GM23338 (cell line): ENCODE results near the gene EPAS1. TPM values are rescaled to one million over a fixed set of nuclear protein-coding genes. Genes with fewer than 3 reads are reported as not detected.

Experiments
- ATAC-seq: fragments of 200-7000 bp; cut with Tn5 transposase; 3 replicates; pipeline ENCODE4 v1.9.1; 2020
- DNase-seq: peaks from one replicate; pipeline ENCODE4 v3.0.0-alpha.2; 2015; ENCODE audit warnings: low spot score
- H2AFZ ChIP-seq: fragments of 200-600 bp; sonication (generic); 2 replicates; pipeline ENCODE4 v1.8.0; 2016; ENCODE audit warnings: antibody characterized with exemption, mild to moderate bottlenecking, moderate library complexity
- H3F3A ChIP-seq: fragments of 200-600 bp; sonication (generic); replicated peaks from 2 replicates; pipeline ENCODE4 v1.8.0; 2017; ENCODE audit warnings: antibody characterized with exemption, mixed run types, low read depth
- H3K27ac ChIP-seq: fragments of 200-600 bp; sonication (generic); 2 replicates; pipeline ENCODE4 v1.6.1; 2016; ENCODE audit warnings: low read depth
- H3K27me3 ChIP-seq: fragments of 200-600 bp; sonication (generic); 2 replicates; pipeline ENCODE4 v1.8.0; 2016; ENCODE audit warnings: mild to moderate bottlenecking, mixed run types, moderate library complexity; ENCODE audit not compliant: insufficient read depth
- H3K36me3 ChIP-seq: fragments of 200-600 bp; sonication (generic); 2 replicates; pipeline ENCODE4 v1.8.0; 2016; ENCODE audit warnings: mild to moderate bottlenecking; ENCODE audit not compliant: insufficient read depth
- H3K4me1 ChIP-seq: fragments of 200-600 bp; sonication (generic); 2 replicates; pipeline ENCODE4 v1.8.0; 2016; ENCODE audit warnings: mild to moderate bottlenecking, moderate library complexity; ENCODE audit not compliant: insufficient read depth
- H3K4me2 ChIP-seq: fragments of 200-600 bp; sonication (generic); 2 replicates; pipeline ENCODE4 v1.7.1; 2017; ENCODE audit warnings: mixed run types
- H3K4me3 ChIP-seq: fragments of 200-600 bp; sonication (generic); 2 replicates; pipeline ENCODE4 v1.6.1; 2016; ENCODE audit warnings: mixed run types
- H3K79me2 ChIP-seq: fragments of 200-600 bp; sonication (generic); replicated peaks from 2 replicates; pipeline ENCODE4 v1.8.0; 2017; ENCODE audit warnings: mild to moderate bottlenecking; ENCODE audit not compliant: insufficient read depth
- H3K9me2 ChIP-seq: fragments of 200-600 bp; sonication (generic); 2 replicates; pipeline ENCODE4 v1.8.0; 2017; ENCODE audit not compliant: insufficient read depth
- H4K20me1 ChIP-seq: fragments of 200-600 bp; sonication (generic); replicated peaks from 2 replicates; pipeline ENCODE4 v1.8.0; 2017; ENCODE audit warnings: mild to moderate bottlenecking; ENCODE audit not compliant: insufficient read depth
- H3K27ac Mint-ChIP-seq: 2 replicates; pipeline ENCODE4 v1.8.0; 2020; ENCODE audit warnings: inconsistent platforms, mild to moderate bottlenecking, moderate library complexity, mixed read lengths
- H3K27me3 Mint-ChIP-seq: 3 replicates; pipeline ENCODE4 v1.8.0; 2022; ENCODE audit warnings: low read depth, mild to moderate bottlenecking, moderate library complexity, mixed read lengths, inconsistent platforms; ENCODE audit not compliant: insufficient read depth, poor library complexity
- H3K36me3 Mint-ChIP-seq: 3 replicates; pipeline ENCODE4 v1.8.0; 2021; ENCODE audit warnings: low read depth, mild to moderate bottlenecking, inconsistent platforms, moderate library complexity, mixed read lengths
- H3K4me1 Mint-ChIP-seq: 3 replicates; pipeline ENCODE4 v1.8.0; 2020; ENCODE audit warnings: mild to moderate bottlenecking, inconsistent platforms, mixed read lengths
- H3K4me3 Mint-ChIP-seq: 3 replicates; pipeline ENCODE4 v1.8.0; 2021; ENCODE audit warnings: moderate library complexity, mild to moderate bottlenecking, inconsistent platforms, mixed read lengths
- H3K9me3 Mint-ChIP-seq: 3 replicates; pipeline ENCODE4 v1.8.0; 2020; ENCODE audit warnings: moderate library complexity, mild to moderate bottlenecking, inconsistent platforms, mixed read lengths
- EZH2phosphoT487 ChIP-seq: fragments of 200-600 bp; sonication (generic); IDR thresholded peaks from one replicate; pipeline ENCODE4 v1.8.1; 2018; ENCODE audit warnings: antibody characterized with exemption; ENCODE audit not compliant: unreplicated experiment
- REST ChIP-seq: IDR thresholded peaks from one replicate; pipeline ENCODE4 v1.6.1; 2018; ENCODE audit warnings: antibody characterized with exemption; ENCODE audit not compliant: unreplicated experiment
- ZNF331 ChIP-seq: fragments of 250-450 bp; sonication (Bioruptor Pico); IDR thresholded peaks from 2 replicates; pipeline ENCODE4 v1.5.0; 2020; ENCODE audit warnings: low read depth, mild to moderate bottlenecking, moderate library complexity
- ZNF462 ChIP-seq: fragments of 250-450 bp; sonication (Bioruptor Pico); IDR thresholded peaks from 2 replicates; pipeline ENCODE4 v1.5.0; 2020; ENCODE audit warnings: mild to moderate bottlenecking, moderate library complexity
- polyA plus RNA-seq: library from polyadenylated mRNA; unstranded; fragments of >200 nt; fragmentation: Nextera tagmentation; extraction: Ambion mirVana; gene quantifications from 2 replicates; pipeline ENCODE4 v1.2.1, GENCODE V29; 2016
- total RNA-seq: library from RNA; depleted of rRNA; stranded (reverse); fragments of >200 nt; shearing (Covaris generic); gene quantifications from 2 replicates; pipeline ENCODE4 v1.2.3, GENCODE V29; 2014

The EPAS1 gene
- total and polyA plus RNA-seq, 2 experiments from 2014 or later = 0.68 to 5.4 TPM

- no peaks in the 10 kb centered on the region; the same call in 1 of the 2 replicates for H3K4me1 ChIP-seq
- peaks cover 29% of the 10 kb centered on the region for H3K9me2 ChIP-seq
- Mint-ChIP-seq H3K27ac (no peak overlapping the region), H3K27me3 (peaks cover 2% of the 10 kb centered on the region), H3K36me3 (no peaks in the 10 kb centered on the region), H3K9me3 (no peaks in the 10 kb centered on the region), H3K4me3 (no peak overlapping the region), H3K4me1 (peaks cover 4% of the 10 kb centered on the region; the same call in 2 of the 3 replicates)
- 0 out of 2 replicates have a peak overlapping the region, but pooled peaks have one; percentile 22 for H3K4me2 ChIP-seq
- no peaks in the 10 kb centered on the region for H3K79me2 ChIP-seq
- H3K27me3 ChIP-seq = no peaks in the 10 kb centered on the region
- TF ChIP-seq ZNF462 (CRISPR knock-in tag) (no peak), ZNF331 (CRISPR knock-in tag) (no peak), EZH2phosphoT487 (no peak)
- ATAC-seq (no peak), DNase-seq (no peak)
- H3K27ac ChIP-seq = no peak overlapping the region
- no peak overlapping the region for H2AFZ ChIP-seq
- no peaks in the 10 kb centered on the region for H3F3A ChIP-seq
- H4K20me1 ChIP-seq = no peaks in the 10 kb centered on the region
- H3K36me3 ChIP-seq = no peaks in the 10 kb centered on the region
- H3K4me3 ChIP-seq = no peak overlapping the region
Measured at GRCh38 chr2:46435353-46435752, 138.1 kb downstream of the EPAS1 start.

- Histone ChIP-seq H4K20me1 (no peaks in the 10 kb centered on the region), H3K9me2 (peaks cover 29% of the 10 kb centered on the region), H3K4me1 (no peaks in the 10 kb centered on the region; the same call in 1 of the 2 replicates), H3K4me2 (no peak overlapping the region), H3F3A (no peaks in the 10 kb centered on the region), H2AFZ (0 out of 2 replicates have a peak overlapping the region, but pooled peaks have one; percentile 24), H3K79me2 (no peaks in the 10 kb centered on the region), H3K27ac (no peak overlapping the region), H3K36me3 (no peaks in the 10 kb centered on the region), H3K27me3 (no peaks in the 10 kb centered on the region), H3K4me3 (no peak overlapping the region)
- peaks cover 2% of the 10 kb centered on the region for H3K27me3 Mint-ChIP-seq
- no peak for DNase-seq
- ATAC-seq = no peak
- H3K36me3 Mint-ChIP-seq = no peaks in the 10 kb centered on the region
- no peak overlapping the region for H3K4me3 Mint-ChIP-seq
- no peaks in the 10 kb centered on the region for H3K9me3 Mint-ChIP-seq
- peaks cover 4% of the 10 kb centered on the region; the same call in 2 of the 3 replicates for H3K4me1 Mint-ChIP-seq
- H3K27ac Mint-ChIP-seq = no peak overlapping the region
- no peak for TF ChIP-seq EZH2phosphoT487
- no peak for TF ChIP-seq ZNF331 (CRISPR knock-in tag)
- TF ChIP-seq REST = no peak
Measured at GRCh38 chr2:46435796-46436360, 138.7 kb downstream of the EPAS1 start.
